Spinal cord (tissue), 10 donors: Measurements from ENCODE around the gene ATP2B1. TPM values are rescaled to one million over a fixed set of nuclear protein-coding genes. Genes with fewer than 3 reads are reported as not detected.

Source experiments
- DNase-seq, 6 donors: peaks; one replicate each; pipeline versions ENCODE4 v3.0.0 to v3.0.0-alpha.2; 2013 to 2015; ENCODE audit warnings: low spot score in 6 of 6, low read depth in 4 of 6
- H3K27ac ChIP-seq: one replicate; pipeline ENCODE4 v1.5.1; 2013; ENCODE audit warnings: low read depth, low read length, control low read depth
- H3K27me3 ChIP-seq: one replicate; pipeline ENCODE4 v1.6.1; 2013; ENCODE audit warnings: low read length; ENCODE audit not compliant: control insufficient read depth, insufficient read depth
- H3K36me3 ChIP-seq: one replicate; pipeline ENCODE4 v1.6.1; 2013; ENCODE audit warnings: low read length; ENCODE audit not compliant: control insufficient read depth, insufficient read depth
- H3K4me1 ChIP-seq: one replicate; pipeline ENCODE4 v1.6.1; 2013; ENCODE audit warnings: low read length; ENCODE audit not compliant: control insufficient read depth, insufficient read depth
- H3K4me3 ChIP-seq: one replicate; pipeline ENCODE4 v1.5.1; 2013; ENCODE audit warnings: low read depth, low read length, control low read depth
- H3K9me3 ChIP-seq: one replicate; pipeline ENCODE4 v1.6.1; 2013; ENCODE audit warnings: low read length; ENCODE audit not compliant: control insufficient read depth, insufficient read depth
- WGBS: methylation state at CpG from one replicate; pipeline ENCODE4 v1.1.5; 2013; ENCODE audit warnings: missing lambda C conversion rate; ENCODE audit not compliant: insufficient coverage; 5-methylcytosine and 5-hydroxymethylcytosine counted together
- polyA plus RNA-seq, 2 donors: library from polyadenylated mRNA; unstranded; fragments of 120-200 nt; gene quantifications; one replicate each; pipeline ENCODE4 v1.2.1, GENCODE V29; 2013; ENCODE audit not compliant: insufficient read length in 2 of 2
- total RNA-seq, 2 donors: library from RNA; depleted of rRNA in 1 of 2; stranded (reverse); fragments of 120-200 nt in 1 of 2; fragments of >200 nt in 1 of 2; gene quantifications; one replicate each; pipeline versions ENCODE4 v1.2.3 to v1.2.4, GENCODE V29; 2013 to 2014
- donor health status: healthy.

ATP2B1 gene
- total and polyA plus RNA-seq, 4 donors: 70.1 to 158 (median 82.4) TPM

DNA sequence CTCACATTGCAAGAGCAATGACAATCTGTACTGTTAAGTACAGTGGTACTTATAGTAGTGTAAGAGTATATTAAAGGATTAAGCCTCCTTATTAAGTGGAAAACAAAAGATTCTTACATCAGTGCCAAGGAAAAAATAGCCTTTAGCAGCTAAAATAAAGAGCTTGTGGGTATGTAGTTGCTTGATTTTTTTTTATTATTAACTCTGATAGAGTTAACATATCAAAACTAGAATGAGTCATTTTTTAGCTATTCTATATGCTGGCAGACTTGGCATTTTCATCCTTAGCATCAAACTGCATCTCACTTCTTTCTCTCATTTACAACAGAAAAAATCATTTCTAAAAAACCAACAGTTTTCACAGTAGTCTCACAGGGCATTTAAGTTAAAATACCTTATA is 86.5 kb downstream of the ATP2B1 start:
- no peaks in the 10 kb centered on the region for H3K4me1 ChIP-seq
- H3K9me3 ChIP-seq: no peaks in the 10 kb centered on the region
- H3K36me3 ChIP-seq: peaks cover 6% of the 10 kb centered on the region
- H3K27ac ChIP-seq: no peak overlapping the region
- H3K4me3 ChIP-seq: no peak overlapping the region
- H3K27me3 ChIP-seq: no peaks in the 10 kb centered on the region
- DNase-seq: no peak

DNA sequence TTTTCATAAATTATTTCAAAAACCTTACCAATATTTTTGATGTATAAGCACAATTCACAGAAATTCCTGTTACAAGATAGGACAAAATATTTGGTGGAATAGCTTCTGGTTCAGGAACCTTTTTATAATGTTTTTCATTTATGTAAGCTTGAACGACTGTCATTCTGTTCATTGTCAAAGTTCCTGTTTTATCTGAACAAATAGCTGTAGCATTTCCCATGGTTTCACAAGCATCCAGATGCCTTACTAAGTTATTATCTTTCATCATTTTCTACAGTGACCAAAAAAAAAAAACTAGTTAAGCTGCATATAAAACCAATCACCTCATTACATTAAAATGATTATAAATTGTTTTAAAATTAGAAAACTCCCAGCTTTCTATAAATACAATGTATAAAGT is 87.1 kb downstream of the ATP2B1 start:
- H3K9me3 ChIP-seq: no peaks in the 10 kb centered on the region
- H3K4me1 ChIP-seq: no peaks in the 10 kb centered on the region
- no peak overlapping the region for H3K4me3 ChIP-seq
- no peaks in the 10 kb centered on the region for H3K27me3 ChIP-seq
- H3K36me3 ChIP-seq: peaks cover 6% of the 10 kb centered on the region
- no peak overlapping the region for H3K27ac ChIP-seq
- no peak for DNase-seq
- no CpG with 5 or more reads among the region's 1 CpG for WGBS

DNA sequence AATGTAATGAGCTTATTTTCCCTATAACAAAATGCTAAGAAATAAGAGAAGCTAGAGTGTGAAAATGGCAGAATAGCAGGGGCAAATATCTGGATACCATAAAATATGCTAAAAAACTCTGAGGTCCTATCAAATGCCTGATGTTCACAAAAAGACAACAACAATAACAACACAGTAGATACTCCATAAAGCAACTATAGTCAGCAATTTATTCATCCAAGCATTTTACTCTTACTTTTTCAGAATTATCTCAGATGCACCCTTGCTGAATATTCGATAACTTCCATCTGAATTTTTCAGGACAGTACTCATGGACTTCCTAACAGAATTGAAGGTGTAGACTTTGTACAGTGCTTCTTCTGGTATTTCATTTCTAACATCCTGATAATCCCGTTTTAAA is 88.9 kb downstream of the ATP2B1 start:
- no peaks in the 10 kb centered on the region for H3K36me3 ChIP-seq
- no peak overlapping the region for H3K4me3 ChIP-seq
- DNase-seq: no peak
- no peaks in the 10 kb centered on the region for H3K4me1 ChIP-seq
- no peak overlapping the region for H3K27ac ChIP-seq
- WGBS: no CpG with 5 or more reads among the region's 2 CpGs
- H3K9me3 ChIP-seq: no peaks in the 10 kb centered on the region
- H3K27me3 ChIP-seq: no peaks in the 10 kb centered on the region

DNA sequence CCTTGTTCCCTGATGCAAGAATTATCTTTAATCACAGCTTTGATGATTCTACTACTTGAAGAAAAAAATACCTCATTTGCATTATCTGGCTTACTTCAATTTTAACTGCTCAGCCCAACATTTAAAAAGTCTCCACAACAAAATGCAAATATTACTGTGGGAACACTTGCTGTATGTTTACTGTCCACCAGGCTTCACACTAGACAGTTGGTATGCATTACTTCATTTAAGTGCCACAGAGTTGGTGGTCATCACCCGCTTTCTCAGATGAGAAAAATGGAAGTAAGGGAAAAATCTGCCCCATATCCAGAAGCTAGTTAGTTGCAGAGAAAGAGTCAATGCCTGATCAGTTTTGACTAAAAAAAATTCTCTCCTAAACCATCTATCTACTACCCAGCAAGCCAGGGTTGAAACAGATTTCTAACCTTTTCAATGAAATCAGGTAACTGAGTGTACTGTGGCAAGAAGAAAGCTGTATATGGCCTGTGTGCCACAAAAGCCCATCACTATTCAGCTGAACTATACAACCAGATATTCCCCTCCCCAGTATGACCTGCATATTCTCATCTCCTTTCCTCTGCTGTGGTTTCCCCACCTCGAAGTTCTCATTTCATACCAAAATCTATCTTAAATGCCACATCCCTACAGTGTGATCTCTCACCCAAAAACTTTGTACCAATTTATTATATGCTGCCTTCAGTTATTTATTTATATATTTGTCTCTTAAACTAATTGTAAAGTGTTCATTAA is 90.3 kb downstream of the ATP2B1 start:
- DNase-seq: no peak
- Histone ChIP-seq H3K4me3 (no peak overlapping the region), H3K4me1 (no peaks in the 10 kb centered on the region), H3K27me3 (no peaks in the 10 kb centered on the region), H3K9me3 (no peaks in the 10 kb centered on the region), H3K27ac (no peak overlapping the region), H3K36me3 (no peaks in the 10 kb centered on the region)
- WGBS: no CpG with 5 or more reads among the region's 2 CpGs

- no peaks in the 10 kb centered on the region for H3K4me1 ChIP-seq
- no peaks in the 10 kb centered on the region for H3K36me3 ChIP-seq
- 100% methylated on average over 1 of the region's 3 CpGs for WGBS
- no peak overlapping the region for H3K27ac ChIP-seq
- DNase-seq: no peak
- no peaks in the 10 kb centered on the region for H3K27me3 ChIP-seq
- no peak overlapping the region for H3K4me3 ChIP-seq
- H3K9me3 ChIP-seq: no peaks in the 10 kb centered on the region
Measured at GRCh38 chr12:89610366-89610765, 98.3 kb downstream of the ATP2B1 start.

- Histone ChIP-seq H3K36me3 (peaks cover 3% of the 10 kb centered on the region), H3K4me3 (no peak overlapping the region), H3K4me1 (no peaks in the 10 kb centered on the region), H3K9me3 (no peaks in the 10 kb centered on the region), H3K27ac (no peak overlapping the region), H3K27me3 (no peaks in the 10 kb centered on the region)
- no CpG with 5 or more reads among the region's 5 CpGs for WGBS
- DNase-seq: no peak
Measured at GRCh38 chr12:89603678-89604077, 105.0 kb downstream of the ATP2B1 start.

DNA sequence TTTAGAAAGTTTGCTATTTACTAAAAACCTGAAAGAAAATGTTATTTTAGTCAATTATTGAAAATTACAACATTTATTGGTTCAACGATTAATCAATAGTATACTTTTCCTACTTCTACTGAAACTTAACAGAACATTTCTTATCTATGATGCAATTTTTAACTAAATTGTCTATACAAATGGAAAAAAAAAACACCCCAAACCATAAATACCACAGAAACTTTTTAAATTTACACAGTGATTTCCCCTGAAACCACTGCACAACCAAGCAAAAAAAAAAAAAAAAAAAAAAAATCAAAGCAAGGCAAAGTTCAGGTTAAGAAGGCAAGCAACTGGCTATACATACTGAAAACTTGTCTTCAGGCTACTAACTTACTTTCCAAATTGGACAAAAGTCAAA is 110.9 kb downstream of the ATP2B1 start:
- Histone ChIP-seq H3K27me3 (no peaks in the 10 kb centered on the region), H3K36me3 (peaks cover 3% of the 10 kb centered on the region), H3K4me3 (no peak overlapping the region), H3K27ac (no peak overlapping the region), H3K4me1 (no peaks in the 10 kb centered on the region), H3K9me3 (no peaks in the 10 kb centered on the region)
- no peak for DNase-seq
- no CpG with 5 or more reads among the region's 1 CpG for WGBS

GRCh38 chr12:89597210-89597609 is 111.4 kb downstream of the ATP2B1 start:
- no peaks in the 10 kb centered on the region for H3K27me3 ChIP-seq
- no peak for DNase-seq
- WGBS: no CpG with 5 or more reads among the region's 4 CpGs
- H3K4me3 ChIP-seq: no peak overlapping the region
- no peak overlapping the region for H3K27ac ChIP-seq
- peaks cover 3% of the 10 kb centered on the region for H3K36me3 ChIP-seq
- H3K9me3 ChIP-seq: no peaks in the 10 kb centered on the region
- no peaks in the 10 kb centered on the region for H3K4me1 ChIP-seq

GRCh38 chr12:89593873-89594272 is 114.8 kb downstream of the ATP2B1 start:
- Histone ChIP-seq H3K4me3 (no peak overlapping the region), H3K36me3 (no peaks in the 10 kb centered on the region), H3K27me3 (no peaks in the 10 kb centered on the region), H3K27ac (no peak overlapping the region), H3K4me1 (no peaks in the 10 kb centered on the region), H3K9me3 (no peaks in the 10 kb centered on the region)
- DNase-seq: no peak
- WGBS: 70% methylated on average over 2 of the region's 5 CpGs

DNA sequence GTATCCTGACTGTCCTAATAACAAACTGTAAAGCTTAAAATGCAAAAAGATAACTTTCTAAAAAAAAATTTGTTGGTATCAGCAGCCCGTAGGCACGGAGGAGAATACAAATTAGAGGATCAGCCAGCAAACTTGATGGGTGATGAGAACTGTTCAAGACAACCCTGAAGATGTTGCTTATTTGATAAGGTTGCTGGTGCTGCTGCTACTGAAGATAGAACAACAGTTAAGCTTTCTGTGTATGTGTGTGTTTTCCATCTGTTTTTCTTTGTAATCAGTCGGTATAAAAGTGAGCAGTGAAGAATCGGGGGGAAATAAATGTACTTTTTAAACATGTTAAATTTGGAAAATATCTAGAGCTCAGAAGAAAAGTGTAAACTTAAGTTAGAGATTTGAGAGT is 115.4 kb downstream of the ATP2B1 start:
- no peaks in the 10 kb centered on the region for H3K9me3 ChIP-seq
- DNase-seq: no peak
- no peak overlapping the region for H3K4me3 ChIP-seq
- H3K27ac ChIP-seq: no peak overlapping the region
- H3K4me1 ChIP-seq: no peaks in the 10 kb centered on the region
- no peaks in the 10 kb centered on the region for H3K27me3 ChIP-seq
- no peaks in the 10 kb centered on the region for H3K36me3 ChIP-seq
- 94% methylated on average over 2 of the region's 4 CpGs for WGBS
